GM12878 (cell line): ENCODE results near the gene ARRDC5. TPM values are rescaled to one million over a fixed set of nuclear protein-coding genes. Genes with fewer than 3 reads are reported as not detected.

ENCODE experiments used
- ATAC-seq: fragments of 200-7000 bp; cut with Tn5 transposase; 3 replicates; pipeline ENCODE4 v1.9.1; 2020; ENCODE audit warnings: mild to moderate bottlenecking, moderate library complexity
- BruUV-seq: library from RNA; stranded (reverse); fragments of 400-500 nt; replicated peaks from 2 replicates; lab custom pipeline; 2021; lab: Mats Ljungman, UMichigan
- CTCF ChIA-PET: fragments of 300-600 bp; sonication (Branson Sonifier 250); formaldehyde crosslinking; extraction: SDS; loops from one replicate; lab custom pipeline; 2021; ENCODE audit warnings: inconsistent platforms; lab: Yijun Ruan, JAX
- POLR2A ChIA-PET: fragments of 350-600 bp; formaldehyde crosslinking; extraction: SDS; loops from one replicate; lab custom pipeline; 2021; ENCODE audit warnings: inconsistent platforms; lab: Charles Lee
- RAD21 ChIA-PET: fragments of 300-600 bp; sonication (Branson Sonifier 250); formaldehyde crosslinking; loops from one replicate; lab custom pipeline; 2023; ENCODE audit warnings: antibody characterized with exemption; ENCODE audit not compliant: unreplicated experiment; lab: Charles Lee
- SMC1A ChIA-PET: fragments of 300-600 bp; sonication (Branson Sonifier 250); formaldehyde crosslinking; loops from one replicate; lab custom pipeline; 2023; ENCODE audit not compliant: unreplicated experiment, uncharacterized antibody; lab: Charles Lee
- DNase-seq: peaks from one replicate; pipeline ENCODE4 v3.0.0-alpha.2; 2011; ENCODE audit warnings: low read depth, low spot score
- FAIRE-seq: peaks from 3 replicates; lab custom pipeline; 2011; peaks lifted over from hg19 to GRCh38; lab: Jason Lieb, UNC
- H2AFZ ChIP-seq: 2 replicates; pipeline ENCODE4 v1.6.0; 2011; ENCODE audit warnings: low read depth, low read length, control low read depth; ENCODE audit not compliant: control insufficient read depth
- H3K27ac ChIP-seq: 2 replicates; pipeline ENCODE4 v1.5.1; 2011; ENCODE audit warnings: control low read depth; ENCODE audit not compliant: control insufficient read depth, insufficient read depth
- H3K27me3 ChIP-seq, 2 experiments: replicated peaks in 1 of 2; 2 replicates each; pipeline versions ENCODE4 v1.6.0 to v1.6.1; 2011; ENCODE audit warnings: low read length in 1 of 2; ENCODE audit not compliant: control insufficient read depth in 2 of 2, insufficient read depth in 2 of 2
- H3K36me3 ChIP-seq, 2 experiments: 2 replicates each; pipeline ENCODE4 v1.5.1; 2011; ENCODE audit warnings: low read length in 1 of 2; ENCODE audit not compliant: control insufficient read depth in 2 of 2, insufficient read depth in 2 of 2
- H3K4me1 ChIP-seq: 2 replicates; pipeline ENCODE4 v1.6.1; 2011; ENCODE audit warnings: mild to moderate bottlenecking, low read length, moderate library complexity, mixed read lengths; ENCODE audit not compliant: control insufficient read depth, insufficient read depth
- H3K4me2 ChIP-seq: 2 replicates; pipeline ENCODE4 v1.6.0; 2011; ENCODE audit warnings: control low read depth; ENCODE audit not compliant: control insufficient read depth, insufficient read depth
- H3K4me3 ChIP-seq: fragments of 200-600 bp; sonication (generic); 2 replicates; pipeline ENCODE4 v1.5.1; 2016
- H3K79me2 ChIP-seq: 2 replicates; pipeline ENCODE4 v1.6.0; 2011; ENCODE audit warnings: low read length; ENCODE audit not compliant: control insufficient read depth, insufficient read depth
- H3K9ac ChIP-seq: 2 replicates; pipeline ENCODE4 v1.8.0; 2011; ENCODE audit warnings: low read length, control low read depth, mixed read lengths; ENCODE audit not compliant: control insufficient read depth, insufficient read depth
- H3K9me3 ChIP-seq: replicated peaks from 3 replicates; pipeline ENCODE4 v1.5.1; 2011; ENCODE audit warnings: mild to moderate bottlenecking, low read length; ENCODE audit not compliant: control insufficient read depth, insufficient read depth
- H4K20me1 ChIP-seq: 2 replicates; pipeline ENCODE4 v1.6.0; 2011; ENCODE audit not compliant: control insufficient read depth, insufficient read depth
- CEBPZ ChIP-seq: fragments of 150-350 bp; IDR thresholded peaks from 2 replicates; pipeline ENCODE4 v1.6.1; 2016; ENCODE audit warnings: low read depth, low read length
- CHD1 ChIP-seq: IDR thresholded peaks from 2 replicates; pipeline ENCODE4 v1.6.1; 2012; ENCODE audit warnings: low read depth, low read length, improper control_type of control experiment
- CHD4 ChIP-seq: fragments of 200-600 bp; sonication (generic); IDR thresholded peaks from 2 replicates; pipeline ENCODE4 v1.6.1; 2016; ENCODE audit warnings: mild to moderate bottlenecking
- CUX1 ChIP-seq: IDR thresholded peaks from 2 replicates; pipeline ENCODE4 v1.6.1; 2012; ENCODE audit warnings: improper control_type of control experiment, low read depth, low read length; ENCODE audit not compliant: insufficient replicate concordance
- GABPA ChIP-seq: IDR thresholded peaks from 2 replicates; pipeline ENCODE4 v1.6.1; 2014; ENCODE audit warnings: antibody characterized with exemption, low read depth, mild to moderate bottlenecking, inconsistent platforms
- HSF1 ChIP-seq: fragments of 150-350 bp; IDR thresholded peaks from 2 replicates; pipeline ENCODE4 v1.6.1; 2014; ENCODE audit warnings: mild to moderate bottlenecking, low read depth, low read length
- KAT2A ChIP-seq: conservative IDR thresholded peaks from 2 replicates; pipeline ENCODE4 v1.6.1; 2011; ENCODE audit warnings: low read depth, low read length; ENCODE audit not compliant: control insufficient read depth
- POLR2AphosphoS5 ChIP-seq: IDR thresholded peaks from 2 replicates; pipeline ENCODE4 v1.6.1; 2011; ENCODE audit warnings: mild to moderate bottlenecking, low read length, inconsistent platforms
- RFX5 ChIP-seq: IDR thresholded peaks from 2 replicates; pipeline ENCODE4 v1.6.1; 2011; ENCODE audit warnings: low read depth, low read length, improper control_type of control experiment
- TARDBP ChIP-seq: IDR thresholded peaks from 2 replicates; pipeline ENCODE4 v1.6.1; 2016; ENCODE audit warnings: borderline replicate concordance
- ZBED1 ChIP-seq: IDR thresholded peaks from 2 replicates; pipeline ENCODE4 v1.6.1; 2016; ENCODE audit warnings: borderline replicate concordance
- ZNF622 ChIP-seq: fragments of 450-650 bp; IDR thresholded peaks from 2 replicates; pipeline ENCODE4 v1.6.1; 2017; ENCODE audit warnings: mild to moderate bottlenecking, inconsistent platforms
- WGBS: methylation state at CpG from one replicate; pipeline ENCODE4 v1.1.6; 2016; ENCODE audit warnings: low lambda C conversion rate; ENCODE audit not compliant: insufficient replicate concordance, insufficient coverage; ENCODE audit errors: missing lambda C conversion rate; 5-methylcytosine and 5-hydroxymethylcytosine counted together
- in situ Hi-C: fragments of 300-500 bp; cut with MboI; formaldehyde crosslinking; loops from 9 replicates; pipeline ENCODE4 v1.14.3; 2018; ENCODE audit warnings: mixed read lengths
- intact Hi-C: fragments of 100-400 bp; cut with micrococcal nuclease; formaldehyde crosslinking; loops from one replicate; pipeline ENCODE4 v1.14.2; 2022; ENCODE audit not compliant: unreplicated experiment
- polyA plus RNA-seq, 11 experiments: library from polyadenylated mRNA; depleted of rRNA in 4 of 11; unstranded in 6 of 11; stranded (reverse) in 5 of 11; fragments of >200 nt; fragmentation: Nextera tagmentation in 4 of 11; fragmentation: Illumina TruSeq in 1 of 11; extraction: Ambion mirVana in 4 of 11; extraction: Trizol in 1 of 11; gene quantifications; 1 replicate in 1 of 11; 2 replicates in 10 of 11; pipeline versions ENCODE4 v1.2.1 to v1.2.3, GENCODE V29; 2011 to 2016; ENCODE audit warnings: inconsistent platforms in 2 of 11, missing spikeins in 2 of 11, low read depth in 1 of 11
- total RNA-seq, 4 experiments: library from RNA; depleted of rRNA in 3 of 4; stranded (reverse); fragments of >200 nt in 3 of 4; fragmentation: Illumina TruSeq in 1 of 4; extraction: Trizol in 1 of 4; gene quantifications; 2 replicates each; pipeline versions ENCODE4 v1.2.1 to v1.2.3, GENCODE V29; 2013 to 2021

Gene ARRDC5
- total and polyA plus RNA-seq, 10 of the 15 experiments (the other 5 are each of a cell fraction or from before 2014, with no cell fraction given) = 0.03 to 0.38 (median 0.12) TPM; not detected in 2

- TF ChIP-seq CEBPZ (no peak), RFX5 (no peak), KAT2A (no peak), ZNF622 (no peak)
These were observed 11.6 kb downstream of the ARRDC5 start (continued) for GRCh38 chr19:4891066-4891465.

- intact Hi-C loops = no loop called here
- CTCF ChIA-PET = interaction anchor here (0.6 to 0.8 kb wide), 2 partner anchors 9 to 22 kb away, joined by 3 to 4 read pairs; no protein-coding TSS in a partner anchor
- H3K36me3 ChIP-seq = no peaks in the 10 kb centered on the region
- H2AFZ ChIP-seq = no peak overlapping the region
- no peak for ATAC-seq
- in situ Hi-C loops = no loop called here
- H3K4me3 ChIP-seq = no peak overlapping the region
- no peak overlapping the region for H3K4me2 ChIP-seq
- H4K20me1 ChIP-seq = no peaks in the 10 kb centered on the region
- no peaks in the 10 kb centered on the region for H3K4me1 ChIP-seq
- no TSS peak for BruUV-seq
- H3K79me2 ChIP-seq = no peaks in the 10 kb centered on the region
- POLR2A ChIA-PET = no interaction called here
- FAIRE-seq = no peak
- H3K9ac ChIP-seq = no peak overlapping the region
- H3K9me3 ChIP-seq = no peaks in the 10 kb centered on the region
- DNase-seq = no peak
- H3K27me3 ChIP-seq = no peaks in the 10 kb centered on the region
- SMC1A ChIA-PET = no interaction called here
- RAD21 ChIA-PET = no interaction called here
- H3K27ac ChIP-seq = no peak overlapping the region
- WGBS = 59% methylated on average over 14 of the region's 14 CpGs
- TF ChIP-seq HSF1 = no peak
- no peak for TF ChIP-seq POLR2AphosphoS5
- TF ChIP-seq CHD4 = no peak
- TF ChIP-seq TARDBP = no peak
- no peak for TF ChIP-seq CUX1
- TF ChIP-seq ZBED1 = no peak
- no peak for TF ChIP-seq CHD1
- TF ChIP-seq GABPA = no peak
These were observed 13.5 kb downstream of the ARRDC5 start for GRCh38 chr19:4889034-4889815.
